SKM-1 (cell line): ENCODE results near the gene MR1.
"Not testable (repeated sequence)": the region's sequence is repeated elsewhere in the genome, so short reads cannot be mapped to it uniquely, and the experiment has no call there.

Experiments
- DNase-seq: peaks from one replicate; lab custom pipeline; 2025; ENCODE audit not compliant: unreplicated experiment; lab: John Stamatoyannopoulos, UW

Gene MR1

GRCh38 chr1:181028615-181029014 is 5.2 kb upstream of the MR1 start:
- DNase-seq: no peak

GRCh38 chr1:181032535-181032934 is 1.2 kb upstream of the MR1 start:
- no peak for DNase-seq

- DNase-seq: peak; percentile 94
Measured at GRCh38 chr1:181033128-181033798, 520 bp upstream of the MR1 start.

- not testable (repeated sequence) for DNase-seq
Measured at GRCh38 chr1:181035210-181035609, 1.4 kb downstream of the MR1 start.

DNA sequence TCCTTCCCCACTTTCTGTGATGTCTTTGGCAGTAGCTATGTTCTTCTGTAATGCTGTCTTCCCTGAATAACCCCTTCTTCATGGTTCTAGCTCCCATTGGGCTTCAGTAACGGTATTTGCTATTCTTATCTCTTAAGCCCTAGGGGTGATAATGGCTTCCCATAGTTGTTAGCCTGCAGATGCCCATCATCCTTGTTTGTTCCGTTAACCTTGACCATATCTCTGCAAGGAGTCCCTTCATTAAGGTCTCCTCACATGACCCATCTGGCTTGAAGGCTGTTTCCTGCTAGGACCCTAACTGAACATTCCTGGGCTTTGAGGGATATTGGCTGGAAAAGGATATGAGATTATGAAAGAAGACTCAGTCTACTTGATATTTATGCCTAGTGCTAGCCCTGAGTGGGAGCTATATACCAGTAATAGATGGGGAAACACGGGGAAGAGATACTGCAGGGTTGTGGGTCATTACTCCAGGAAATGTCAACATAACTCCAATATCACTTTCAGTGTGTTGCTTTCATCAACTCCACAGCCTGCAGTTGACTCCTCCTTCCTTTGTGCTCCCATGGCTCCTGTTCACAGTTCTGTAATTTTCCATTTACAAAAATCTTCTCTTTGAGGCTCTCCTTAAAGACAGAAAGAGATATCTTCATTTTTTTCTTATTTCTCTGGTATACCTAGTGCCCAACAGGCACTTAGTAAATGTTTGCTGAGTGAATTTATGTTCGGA is 2.5 kb downstream of the MR1 start:
- no peak for DNase-seq

- no peak for DNase-seq
Measured at GRCh38 chr1:181037386-181037785, 3.6 kb downstream of the MR1 start.

GRCh38 chr1:181038399-181038873 is 4.7 kb downstream of the MR1 start:
- DNase-seq: peak; percentile 75

DNA sequence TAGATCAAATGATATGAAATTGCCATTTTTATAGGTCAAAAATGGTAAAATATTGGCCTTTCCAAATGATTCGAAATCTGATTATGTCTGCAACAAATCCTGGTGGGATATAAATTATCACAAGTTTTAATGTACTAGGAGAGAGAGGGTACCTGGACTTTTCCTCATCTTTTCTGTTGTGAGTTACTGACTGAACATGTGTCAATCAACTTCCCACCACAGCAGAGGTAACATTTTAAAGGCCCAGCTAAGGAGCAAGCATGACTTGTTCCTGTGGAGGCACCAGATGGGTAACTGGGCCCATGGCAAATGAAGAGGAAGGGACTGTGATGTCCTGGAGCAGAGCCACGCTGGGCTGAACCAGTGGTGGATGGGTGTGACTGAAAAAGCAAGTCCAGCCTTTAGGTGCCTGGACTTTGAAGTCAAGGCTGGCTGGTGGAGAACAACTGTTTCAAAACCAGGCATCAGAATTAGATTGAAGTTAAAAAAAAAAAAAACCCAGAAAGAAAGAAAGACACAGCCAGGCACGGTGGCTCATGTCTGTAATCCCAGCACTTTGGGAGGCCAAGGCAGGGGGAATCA is 6.6 kb downstream of the MR1 start:
- DNase-seq: no peak

GRCh38 chr1:181043025-181043888 is 9.5 kb downstream of the MR1 start:
- peak; percentile 99 for DNase-seq

DNA sequence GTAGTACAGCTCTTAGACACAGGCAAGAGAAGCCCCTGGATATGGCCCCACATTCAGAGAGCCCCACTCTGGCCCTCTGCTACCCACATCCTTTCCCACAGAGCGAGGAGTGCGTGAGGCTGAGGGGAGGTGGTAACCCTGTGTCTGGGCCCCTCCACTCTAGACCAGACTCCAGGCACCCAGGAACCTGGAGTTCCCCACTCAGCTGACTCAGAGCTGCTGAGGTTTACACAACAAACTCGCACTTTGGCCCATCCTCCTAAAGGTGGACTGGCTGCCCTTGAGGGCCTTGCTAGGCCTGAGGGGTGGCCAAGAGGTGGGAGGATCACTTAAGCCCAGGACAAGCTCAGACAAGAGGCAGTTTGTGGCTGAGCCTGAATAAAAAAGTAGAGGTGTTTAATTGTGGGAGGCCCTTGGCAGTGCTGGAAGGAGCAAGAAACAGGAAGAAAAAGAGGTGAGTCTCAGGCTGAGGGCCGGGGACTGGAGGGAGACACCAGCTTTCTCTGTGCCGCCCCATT is 10.7 kb downstream of the MR1 start:
- peak; percentile 65 for DNase-seq

DNA sequence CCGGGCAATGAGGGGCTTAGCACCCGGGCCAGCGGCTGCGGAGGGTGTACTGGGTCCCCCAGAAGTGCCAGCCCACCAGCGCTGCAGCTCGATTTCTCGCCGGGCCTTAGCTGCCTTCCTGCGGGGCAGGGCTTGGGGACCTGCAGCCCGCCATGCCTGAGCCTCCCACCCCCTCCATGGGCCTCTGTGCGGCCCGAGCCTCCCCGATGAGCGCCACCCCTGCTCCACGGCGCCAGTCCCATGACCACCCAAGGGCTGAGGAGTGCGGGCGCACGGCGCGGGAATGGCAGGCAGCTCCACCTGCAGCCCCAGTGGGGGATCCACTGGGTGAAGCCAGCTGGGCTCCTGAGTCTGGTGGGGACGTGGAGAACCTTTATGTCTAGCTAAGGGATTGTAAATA is 12.2 kb downstream of the MR1 start:
- not testable (repeated sequence) for DNase-seq

- no peak for DNase-seq
Measured at GRCh38 chr1:181049378-181049777, 15.6 kb downstream of the MR1 start.

- DNase-seq: no peak
Measured at GRCh38 chr1:181050922-181051321, 17.1 kb downstream of the MR1 start.

DNA sequence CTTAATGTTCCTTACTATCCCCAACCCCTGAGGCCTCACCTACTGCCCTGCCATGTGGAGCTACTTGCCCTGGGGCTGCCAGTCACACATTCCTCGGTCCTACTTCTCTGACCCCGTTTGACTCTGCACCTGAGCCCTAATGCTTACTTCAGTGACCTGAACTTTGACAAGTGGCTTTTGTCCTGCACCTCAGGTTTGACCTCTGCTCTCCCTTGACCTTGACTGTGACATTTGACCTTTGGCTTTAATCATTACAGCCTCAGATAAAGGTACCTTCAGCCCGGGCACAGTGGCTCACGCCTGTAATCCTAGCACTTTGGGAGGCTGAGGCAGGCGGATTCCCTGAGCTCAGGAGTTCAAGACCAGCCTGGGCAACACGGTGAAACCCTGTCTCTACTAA is 22.8 kb downstream of the MR1 start:
- DNase-seq: no peak

DNA sequence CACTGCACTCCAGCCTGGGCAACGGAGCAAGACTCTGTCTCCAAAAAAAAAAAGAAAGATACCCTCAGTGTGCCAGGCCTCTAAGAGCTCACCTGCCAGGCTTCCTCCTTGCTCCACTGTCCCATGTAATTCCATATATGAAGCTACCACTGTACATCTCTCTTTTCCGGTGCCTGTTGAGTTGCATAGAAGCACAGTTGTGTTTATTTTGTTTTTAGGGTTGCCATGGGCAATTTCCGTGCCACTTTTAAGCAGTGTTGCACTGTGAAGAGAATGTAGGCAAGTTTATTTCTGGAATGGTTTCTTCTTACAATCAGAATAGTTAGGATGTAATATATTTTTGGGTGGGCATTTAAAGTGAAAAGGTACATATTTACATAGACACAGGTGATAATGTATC is 23.3 kb downstream of the MR1 start:
- no peak for DNase-seq

- DNase-seq: no peak
Measured at GRCh38 chr1:181059435-181059834, 25.7 kb downstream of the MR1 start.

- DNase-seq: no peak
Measured at GRCh38 chr1:181060066-181060465, 26.3 kb downstream of the MR1 start.

GRCh38 chr1:181060947-181061346 is 27.2 kb downstream of the MR1 start:
- DNase-seq: not testable (repeated sequence)

DNA sequence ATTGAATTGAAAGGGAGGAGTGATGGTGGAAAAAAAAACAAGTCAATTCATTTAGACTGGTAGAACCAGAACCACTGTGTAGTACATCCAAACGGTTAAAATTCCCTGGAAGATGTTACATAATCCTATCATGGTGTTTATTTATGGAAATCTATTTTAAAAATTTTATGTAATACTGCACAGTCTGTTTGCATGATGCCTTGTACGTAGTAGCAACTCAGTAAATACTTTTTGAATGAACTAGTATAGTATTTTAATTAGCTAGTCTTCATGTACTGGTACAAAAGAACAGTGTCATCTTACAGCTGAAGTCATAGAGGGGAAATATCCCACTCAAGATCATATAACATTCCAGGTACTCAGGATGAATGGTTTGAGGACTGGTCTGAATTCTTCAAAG is 27.7 kb downstream of the MR1 start:
- no peak for DNase-seq

DNA sequence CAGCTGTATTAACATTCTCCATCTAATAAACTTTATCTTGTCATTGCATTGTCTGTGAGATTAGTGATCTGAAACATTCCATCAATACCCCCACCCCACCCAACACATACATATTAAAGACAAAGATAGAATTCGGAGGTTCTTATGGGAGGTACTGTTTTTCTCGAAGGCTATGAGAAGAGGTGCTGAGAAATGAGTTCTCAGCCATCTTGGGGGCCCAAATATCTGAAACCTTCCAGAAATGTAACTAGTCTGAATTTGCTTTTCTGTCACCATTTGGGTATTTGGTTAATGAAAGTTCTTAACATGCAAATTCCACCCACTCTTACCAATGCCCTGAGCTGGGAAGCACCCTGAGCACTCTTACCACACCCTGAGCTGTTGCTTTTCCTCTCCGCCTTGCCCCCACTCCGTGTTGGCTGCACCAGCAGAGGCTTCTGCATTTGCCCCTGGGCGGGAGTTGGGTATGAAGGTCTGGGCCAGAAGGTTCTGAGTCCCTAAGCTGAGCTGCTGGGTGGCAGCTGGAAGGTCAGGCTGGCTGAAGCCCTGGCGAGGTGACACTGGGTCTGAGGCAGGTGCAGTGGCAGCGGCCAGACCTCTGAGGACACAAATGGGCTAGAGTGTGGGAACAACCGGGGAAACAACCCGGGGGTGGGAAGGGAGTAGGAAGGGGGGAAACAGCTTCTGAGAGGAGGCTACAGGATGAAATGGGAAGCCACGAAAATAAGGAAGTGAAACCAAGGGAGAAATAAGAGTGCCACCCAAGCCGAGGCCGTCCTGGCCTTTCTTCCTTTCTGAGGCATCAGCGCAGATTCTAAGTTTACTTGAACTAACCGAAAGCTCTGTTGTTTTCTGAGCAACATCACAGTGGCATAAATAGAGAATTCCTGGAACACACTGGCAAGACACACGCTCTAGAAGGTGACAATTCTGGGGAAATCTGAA is 28.4 kb downstream of the MR1 start:
- DNase-seq: peak; percentile 85
